ENCODE results near the gene DRC1. TPM values are rescaled to one million over a fixed set of nuclear protein-coding genes. Genes with fewer than 3 reads are reported as not detected.
"Not testable (repeated sequence)": the region's sequence is repeated elsewhere in the genome, so short reads cannot be mapped to it uniquely, and the experiment has no call there.

Gene DRC1
- total and polyA plus RNA-seq, 2 of the 13 experiments (the other 11 are each of a cell fraction or from before 2014, with no cell fraction given), result 0.07 TPM; not detected in 1

- TF ChIP-seq ARNT2 (CRISPR knock-in tag; IDR thresholded peaks at IDR 0.05; ENCODE audit: low read depth) (no peak), ZNF33B (CRISPR knock-in tag; IDR thresholded peaks at IDR 0.05) (no peak), PAF1 (CRISPR knock-in tag; IDR thresholded peaks at IDR 0.05) (no peak), PHF5A (CRISPR knock-in tag; IDR thresholded peaks at IDR 0.05; ENCODE audit: low read depth, unreplicated experiment) (no peak)
Measured at GRCh38 chr2:26466662-26467310, 65.1 kb downstream of the DRC1 start (continued).

GRCh38 chr2:26468544-26468943, 66.8 kb downstream of the DRC1 start:
- FAIRE-seq; H2AFZ ChIP-seq (ENCODE audit: low read length); H3K4me3 ChIP-seq (replicated peaks in 1 of 3; ENCODE audit: insufficient read depth in 1 of 3, low read depth in 2 of 3, low read length in 3 of 3); H3K27me3 ChIP-seq (ENCODE audit: control insufficient read depth in 1 of 2, insufficient read depth in 2 of 2, low read length in 2 of 2); H3K4me1 ChIP-seq (ENCODE audit: insufficient read depth, low read length); DNase-seq (ENCODE audit: low spot score); H3K4me2 ChIP-seq (ENCODE audit: low read depth, low read length); H3K36me3 ChIP-seq (replicated peaks in 1 of 2; ENCODE audit: control insufficient read depth in 1 of 2, insufficient read depth in 2 of 2, low read length in 2 of 2); ATAC-seq; BruUV-seq (replicated peaks); H3K9ac ChIP-seq (ENCODE audit: insufficient read depth, low read depth, low read length); H4K20me1 ChIP-seq (ENCODE audit: insufficient read depth, low read length); H3K9me3 ChIP-seq (ENCODE audit: low read length); H3K27ac ChIP-seq (ENCODE audit: extremely low read length, insufficient read depth, low read length); H3K79me2 ChIP-seq (ENCODE audit: insufficient read depth, low read length): not testable (repeated sequence)
- CTCF ChIA-PET (ENCODE audit: low intra/inter-chr PET ratio, low total read pairs), result interaction anchor here (1.0 to 1.2 kb wide), 3 partner anchors 152 to 517 kb away, joined by 4 to 8 read pairs (median 5); no protein-coding TSS in a partner anchor
- in situ Hi-C loops (cut with HindIII; ENCODE audit: extremely low pct_ligation_motif_present, low pct_unique_long_range_greater_than_20kb), result loop anchor here (5.0 to 10.0 kb wide), 2 partner anchors 151 to 234 kb away; no protein-coding TSS in a partner anchor
- WGBS (ENCODE audit: low lambda C conversion rate), result 94% methylated on average over 1 of the region's 1 CpG
- intact Hi-C loops (cut with micrococcal nuclease; ENCODE audit: unreplicated experiment), result loop anchor here (2.0 to 10.0 kb wide), 3 partner anchors 121 to 514 kb away; partner anchors contain the start of genes ADGRF3 and SELENOI
- POLR2A ChIA-PET, result interaction anchor here (1.3 kb wide), 1 partner anchor 11 kb away, joined by 3 read pairs; no protein-coding TSS in a partner anchor
- TF ChIP-seq ZMYM3 (CRISPR knock-in tag; IDR thresholded peaks at IDR 0.05), result peak; percentile 10; the same call in 1 of the 2 replicates
- TF ChIP-seq CHD4 (IDR thresholded peaks at IDR 0.05; ENCODE audit: borderline replicate concordance, low read length), result 0 out of 2 replicates have a peak, but pooled peaks have one; percentile 28
